ENCODE measurements around the gene USP24. TPM values are rescaled to one million over a fixed set of nuclear protein-coding genes. Genes with fewer than 3 reads are reported as not detected.

Gene USP24
- 40.6 and 44.0 TPM in 2 replicates for total RNA-seq

- peak within 1 kb of the TSS; percentile 85 for H3K4me3 ChIP-seq (ENCODE audit: low read depth, low read length)
- TF ChIP-seq CTCF (IDR thresholded peaks at IDR 0.05; ENCODE audit: insufficient read depth, low read depth, low read length): no peak
- DNase-seq (ENCODE audit: low read depth): peak; percentile 72
Observed at GRCh38 chr1:55215194-55216021, at the start of gene USP24. Gene USP24, minus strand, starts transcription at chr1:55215364. Its CDS starts 251 bp downstream, at chr1:55215113.

DNA sequence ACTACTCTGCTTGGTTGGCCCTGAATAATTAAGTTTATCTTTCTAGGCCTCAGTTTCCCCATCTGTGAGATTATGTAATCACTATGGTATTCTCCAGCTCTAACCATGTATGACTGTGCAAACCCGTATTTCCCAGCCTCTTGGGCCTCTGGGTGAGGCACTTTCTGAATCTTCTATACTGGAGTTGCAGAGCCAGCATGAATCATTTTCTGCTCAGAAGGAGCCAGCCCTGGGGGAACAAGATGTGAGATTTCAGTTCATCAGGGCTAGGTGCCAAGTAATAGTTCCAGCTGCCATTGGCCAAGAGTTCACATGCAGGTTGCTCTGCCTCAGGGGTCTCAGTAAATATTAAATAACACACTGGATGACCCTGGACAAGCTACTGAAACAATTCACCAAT is 47.7 kb upstream of the USP24 start:
- no peak for DNase-seq (ENCODE audit: low read depth)
- TF ChIP-seq CTCF (IDR thresholded peaks at IDR 0.05; ENCODE audit: insufficient read depth, low read depth, low read length): no peak

DNA sequence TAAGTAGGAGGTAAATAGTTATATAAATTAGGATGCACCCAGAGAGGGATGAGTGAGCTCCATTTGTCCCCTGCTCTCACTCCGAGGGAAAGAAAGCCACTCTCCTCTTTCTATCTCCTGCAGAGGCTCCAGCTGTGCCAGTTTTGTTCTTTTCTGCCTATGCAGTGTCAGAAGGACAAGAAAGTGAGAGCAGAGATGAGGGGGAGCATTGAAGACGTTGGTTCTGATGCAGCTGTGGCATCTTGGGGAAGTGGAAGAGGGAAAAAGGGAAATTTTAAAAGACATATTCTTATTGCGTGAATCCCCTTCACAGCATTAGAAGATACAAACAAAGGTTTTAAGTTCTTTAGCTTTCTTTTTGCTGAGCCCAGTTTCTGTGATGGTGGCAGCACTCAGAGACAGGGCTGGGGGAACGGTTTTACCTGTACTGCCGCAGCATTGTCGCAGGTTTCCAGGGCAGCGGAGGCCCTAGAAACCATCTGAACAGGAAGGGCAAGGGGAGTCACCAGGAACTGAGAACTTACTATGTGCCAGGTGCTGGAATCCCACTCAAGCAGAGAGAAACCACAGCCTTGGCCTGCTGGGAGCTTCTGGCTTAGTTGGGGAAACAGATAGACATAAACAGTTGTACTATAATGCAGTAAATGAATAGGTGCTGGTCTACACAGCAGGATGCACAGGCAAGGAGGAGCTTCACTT is 44.9 kb upstream of the USP24 start:
- TF ChIP-seq CTCF (IDR thresholded peaks at IDR 0.05; ENCODE audit: insufficient read depth, low read depth, low read length): no peak
- DNase-seq (ENCODE audit: low read depth): no peak
- no peak overlapping the region for H3K4me3 ChIP-seq (ENCODE audit: low read depth, low read length)

More for the DNA sequence above, 47.7 kb upstream of the USP24 start:
- H3K4me3 ChIP-seq (ENCODE audit: low read depth, low read length): no peak overlapping the region

DNA sequence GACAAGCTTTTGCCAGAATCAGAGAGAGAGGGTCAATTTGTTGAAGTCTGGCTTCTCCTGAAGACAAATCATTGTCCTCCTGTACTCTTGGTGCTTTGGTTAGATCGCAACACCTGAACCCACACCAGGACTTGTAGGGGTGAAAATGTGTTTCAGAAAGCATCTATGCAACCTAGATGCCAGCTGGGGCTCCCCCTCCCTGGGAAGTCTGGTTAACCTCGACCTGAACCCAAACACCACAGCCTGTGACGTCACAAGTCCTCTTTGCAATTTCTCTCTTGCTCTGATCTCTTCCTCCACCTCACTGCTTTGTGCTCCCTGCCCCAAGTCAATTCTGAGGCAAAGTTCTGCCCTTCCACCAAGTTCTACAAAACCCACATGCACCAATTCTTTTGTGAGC is 42.8 kb upstream of the USP24 start:
- DNase-seq (ENCODE audit: low read depth): no peak
- no peak for TF ChIP-seq CTCF (IDR thresholded peaks at IDR 0.05; ENCODE audit: insufficient read depth, low read depth, low read length)

GRCh38 chr1:55255901-55256300 is 40.7 kb upstream of the USP24 start:
- DNase-seq (ENCODE audit: low read depth): no peak
- TF ChIP-seq CTCF (IDR thresholded peaks at IDR 0.05; ENCODE audit: insufficient read depth, low read depth, low read length): no peak
- H3K4me3 ChIP-seq (ENCODE audit: low read depth, low read length): no peak overlapping the region

More for the DNA sequence above, 42.8 kb upstream of the USP24 start:
- no peak overlapping the region for H3K4me3 ChIP-seq (ENCODE audit: low read depth, low read length)

DNA sequence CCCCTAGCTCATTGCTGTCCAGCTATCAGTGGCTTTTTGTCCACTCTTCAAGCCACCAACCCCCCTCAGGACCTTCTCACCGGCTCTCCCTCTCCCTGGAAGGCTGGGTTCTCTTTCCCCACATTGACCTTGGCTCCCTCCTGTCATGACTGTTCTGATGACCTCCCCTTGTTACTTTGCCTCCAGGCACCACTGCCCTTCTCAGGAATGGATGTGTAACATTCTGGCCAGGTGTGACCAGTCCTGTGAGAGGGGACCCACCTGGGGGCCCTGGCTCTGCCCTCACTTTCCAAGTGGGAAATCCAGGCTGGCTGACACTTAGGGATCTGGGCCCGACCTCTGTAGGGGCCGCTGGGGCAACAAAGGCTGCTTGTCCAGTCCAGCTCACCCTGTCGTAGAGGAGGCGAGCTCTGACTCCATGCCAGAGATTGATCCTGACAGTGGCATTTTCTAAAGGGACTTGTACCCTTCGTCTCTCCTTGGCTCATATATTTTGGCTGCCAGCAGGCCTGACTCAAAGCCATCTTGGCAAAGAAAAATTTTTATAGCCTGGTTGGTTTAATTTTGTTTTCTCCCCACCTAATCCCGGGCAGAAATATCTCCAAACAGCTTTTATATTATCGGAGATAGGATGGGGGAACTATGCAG is 37.9 kb upstream of the USP24 start:
- no peak for DNase-seq (ENCODE audit: low read depth)
- TF ChIP-seq CTCF (IDR thresholded peaks at IDR 0.05; ENCODE audit: insufficient read depth, low read depth, low read length): no peak
- no peak overlapping the region for H3K4me3 ChIP-seq (ENCODE audit: low read depth, low read length)
